Measurements from ENCODE around the gene DNAAF8.
A peak's percentile ranks its signal among the peaks of the same experiment; 100 is the strongest.

Gene DNAAF8

DNA sequence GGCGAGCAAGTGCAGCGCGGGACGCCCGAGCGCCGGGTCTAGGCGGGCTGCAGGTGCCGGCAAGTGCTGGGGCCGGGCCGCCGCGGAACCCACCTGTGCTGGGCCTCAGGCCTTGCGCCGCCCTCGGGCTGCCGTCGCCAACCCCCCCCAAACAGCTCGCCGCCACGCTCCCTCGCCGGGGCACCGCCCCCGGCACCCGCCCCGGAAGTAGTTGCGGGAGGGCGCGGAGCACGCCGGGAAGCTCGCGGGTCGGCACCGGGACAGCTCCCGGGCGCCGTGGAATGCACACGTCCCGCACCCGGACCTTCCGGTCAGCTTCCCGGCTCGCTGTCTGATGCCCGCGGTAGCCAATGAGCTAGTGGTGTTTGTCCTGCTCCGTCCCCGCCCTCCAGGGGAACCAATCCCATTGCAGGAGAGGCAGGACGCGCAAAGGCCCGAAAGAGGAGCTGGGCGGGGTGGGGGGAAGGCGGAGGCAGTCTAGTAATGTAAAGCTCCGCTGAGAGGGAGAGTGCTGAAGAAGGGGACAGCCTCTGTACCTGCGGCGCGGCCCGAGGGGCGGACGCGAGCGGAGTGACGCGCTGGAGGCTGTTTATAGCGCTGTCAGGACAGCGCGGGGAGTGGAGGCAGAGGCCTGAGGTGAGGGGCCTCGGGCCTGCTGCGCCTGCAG, at the start of gene DNAAF8, which contains the start of gene ANKS3:
DNAAF8 (plus strand) TSS at position 475 of the 667 bp plus-strand sequence. CDS start 1,978 bp downstream, outside the sequence.
ANKS3 (minus strand) TSS at position 209 of the 667 bp plus-strand sequence. CDS start 4,122 bp downstream, outside the sequence.
- DNase-seq (ENCODE audit: low read depth in 2 of 2) = peak; percentile 58 to 72

DNA sequence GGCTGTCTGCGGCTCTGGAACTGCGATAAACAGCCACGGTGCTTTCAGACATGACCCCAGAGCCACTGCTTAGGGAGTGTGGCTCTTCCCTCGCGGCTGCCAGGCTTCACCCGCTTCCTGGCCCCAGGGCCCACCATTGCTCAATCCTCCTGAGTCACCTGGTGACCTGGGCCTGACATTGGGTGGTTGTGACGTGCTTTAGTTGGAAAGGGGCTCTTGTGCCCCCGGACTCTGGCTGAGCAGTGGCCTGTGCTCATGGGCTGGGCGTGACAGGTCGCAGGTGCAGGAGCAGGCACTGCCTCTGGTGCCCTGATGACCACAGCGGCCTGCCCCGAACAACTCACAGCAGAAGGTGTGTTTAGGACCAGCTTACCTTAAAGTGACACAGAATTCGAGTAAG, 49.6 kb upstream of the DNAAF8 start:
- no peak for DNase-seq (ENCODE audit: low read depth in 2 of 2)

DNA sequence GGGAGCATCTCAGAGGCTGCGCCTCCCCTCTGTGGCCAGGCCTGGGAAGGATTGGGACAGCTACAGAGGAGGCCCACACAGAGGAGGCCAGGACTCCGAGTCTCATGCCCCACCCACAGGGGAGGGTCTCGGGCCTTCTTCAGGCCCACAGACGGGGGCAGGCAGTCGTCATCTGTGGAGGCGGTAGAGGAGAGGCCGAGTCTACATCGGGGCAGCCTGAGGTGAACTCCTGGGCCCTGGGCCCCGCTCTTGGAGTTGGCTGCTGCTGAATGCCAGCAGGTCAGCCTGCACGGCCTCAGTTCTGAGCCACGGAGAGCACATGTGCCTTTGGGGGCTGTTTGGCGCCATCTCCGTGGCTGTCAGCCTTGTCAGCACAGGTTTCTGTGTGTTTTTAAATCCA, 49.0 kb upstream of the DNAAF8 start:
- DNase-seq (ENCODE audit: low read depth in 2 of 2) = no peak

DNA sequence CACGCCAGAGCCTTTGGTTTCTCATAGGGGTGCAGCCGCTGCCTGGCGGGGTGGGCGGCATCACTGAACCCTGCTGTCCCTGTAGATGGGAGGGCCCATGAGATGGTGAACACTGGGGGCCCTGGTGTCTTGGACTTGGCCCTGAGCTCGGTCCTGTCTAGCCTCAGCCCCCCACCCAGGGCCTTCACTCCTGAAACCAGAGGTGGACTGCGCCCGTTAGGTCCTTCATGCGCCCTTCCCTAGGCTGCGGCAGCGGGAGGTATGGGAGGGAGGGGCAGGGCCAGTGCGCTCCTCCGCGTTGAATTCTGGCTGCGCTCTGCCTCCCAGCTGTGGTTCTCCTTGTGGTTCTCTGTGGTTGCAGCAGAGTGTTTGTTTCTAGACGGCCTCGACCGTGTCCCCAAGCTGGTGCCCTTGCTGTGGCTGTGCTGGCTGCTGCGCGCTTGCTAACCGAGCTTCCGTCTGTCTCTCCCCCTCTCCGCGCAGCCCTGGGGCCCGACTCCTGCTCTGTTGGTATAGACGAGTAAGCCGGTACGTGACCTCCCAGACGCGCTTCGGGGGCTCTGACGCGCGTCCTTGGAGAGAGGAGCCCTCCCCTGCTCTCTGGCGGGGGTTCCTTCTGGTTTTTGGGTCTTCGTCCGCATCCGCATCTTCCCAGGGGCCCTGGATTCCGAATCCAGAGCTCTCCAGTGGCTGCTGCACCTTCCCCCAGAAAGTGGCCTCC, 48.4 kb upstream of the DNAAF8 start:
- no peak for DNase-seq (ENCODE audit: low read depth in 2 of 2)

DNA sequence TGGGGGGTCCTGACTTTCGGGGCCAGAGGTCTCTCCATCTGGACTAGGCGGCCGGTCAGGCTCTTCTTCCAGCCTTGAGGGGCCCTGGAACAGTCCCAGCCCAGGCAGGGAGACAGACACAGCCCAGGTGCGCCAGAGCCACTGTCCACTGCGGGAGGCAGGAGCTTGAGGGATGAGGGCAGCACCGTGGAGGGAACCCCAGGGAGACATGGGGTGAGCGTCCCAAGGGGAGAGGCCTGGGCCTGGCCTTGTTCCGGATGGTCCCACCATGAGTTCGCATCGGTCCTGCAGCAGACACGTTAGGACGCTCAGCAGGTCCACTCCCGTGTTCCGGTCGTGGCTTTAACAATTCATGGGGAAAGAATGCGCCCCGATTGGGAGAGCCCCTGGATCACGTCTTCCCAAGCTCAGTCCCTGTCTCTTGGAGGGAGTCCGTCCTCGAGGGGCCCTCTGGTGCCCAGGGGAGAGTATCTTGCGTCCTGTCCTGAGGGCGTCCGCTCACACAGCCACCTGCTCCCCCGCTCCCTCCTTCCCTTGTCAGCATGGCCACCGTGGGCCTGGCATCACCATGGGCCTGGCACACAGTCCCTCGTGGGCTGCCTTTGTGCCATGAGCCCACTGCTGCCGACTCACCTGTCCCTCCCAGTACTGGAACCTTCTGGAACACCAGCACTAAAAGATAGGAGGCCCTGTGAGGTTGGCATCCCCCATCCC, 47.7 kb upstream of the DNAAF8 start:
- DNase-seq (ENCODE audit: low read depth in 2 of 2) = no peak

DNA sequence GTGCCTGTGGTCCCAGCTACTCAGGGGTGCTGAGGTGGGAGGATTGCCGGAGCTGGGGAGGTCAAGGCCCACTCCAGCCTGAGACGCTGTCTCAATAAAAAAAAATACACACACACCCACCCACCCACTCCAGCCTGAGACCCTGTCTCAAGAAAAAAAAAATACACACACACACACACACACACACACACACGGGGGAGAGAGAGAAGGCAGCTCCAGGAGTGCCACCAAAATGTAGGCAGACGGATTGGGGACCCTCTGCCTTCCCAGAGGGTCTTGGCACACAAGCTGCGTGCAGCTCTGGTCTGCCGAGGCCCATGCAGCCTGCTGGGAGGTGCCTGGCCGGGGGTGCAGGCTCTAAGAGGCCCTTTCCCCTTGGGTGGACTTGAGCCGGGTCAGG, 46.9 kb upstream of the DNAAF8 start:
- no peak for DNase-seq (ENCODE audit: low read depth in 2 of 2)

DNA sequence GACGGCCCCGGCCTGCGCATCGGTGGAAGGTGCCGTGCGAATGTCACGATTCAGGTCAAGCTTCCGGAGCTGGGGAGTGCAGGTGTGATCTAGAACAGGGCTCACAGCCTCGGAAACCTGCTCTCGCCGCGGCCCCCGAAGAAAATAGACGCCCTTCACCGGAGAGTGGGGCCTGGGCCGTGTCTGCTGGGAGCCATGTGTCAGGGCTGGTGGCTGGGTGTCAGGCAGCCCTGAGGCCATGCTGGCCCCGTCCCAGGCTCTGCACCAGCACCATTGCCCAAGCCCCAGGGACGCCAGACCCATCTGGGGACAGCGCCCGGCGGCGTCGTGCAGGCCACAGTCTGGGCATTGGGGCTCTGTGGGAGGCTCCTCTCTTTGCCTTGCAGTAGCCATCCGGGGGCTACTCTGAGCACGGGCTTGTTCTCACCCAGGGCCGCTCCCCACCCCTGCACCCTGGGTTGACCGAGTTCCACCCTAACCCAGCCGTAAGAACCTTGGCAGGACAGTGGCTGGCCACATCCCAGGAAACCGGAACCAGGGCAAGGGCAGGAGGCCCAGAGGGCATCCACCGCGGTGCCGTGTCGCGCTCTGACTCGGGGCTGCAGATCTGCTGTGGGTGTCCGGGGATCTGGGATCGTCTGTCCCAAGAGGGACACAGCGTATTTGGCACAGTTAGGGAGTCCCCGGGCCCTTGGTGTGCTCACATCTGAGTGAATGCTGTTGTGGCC, 46.2 kb upstream of the DNAAF8 start:
- DNase-seq (ENCODE audit: low read depth in 2 of 2) = no peak

DNA sequence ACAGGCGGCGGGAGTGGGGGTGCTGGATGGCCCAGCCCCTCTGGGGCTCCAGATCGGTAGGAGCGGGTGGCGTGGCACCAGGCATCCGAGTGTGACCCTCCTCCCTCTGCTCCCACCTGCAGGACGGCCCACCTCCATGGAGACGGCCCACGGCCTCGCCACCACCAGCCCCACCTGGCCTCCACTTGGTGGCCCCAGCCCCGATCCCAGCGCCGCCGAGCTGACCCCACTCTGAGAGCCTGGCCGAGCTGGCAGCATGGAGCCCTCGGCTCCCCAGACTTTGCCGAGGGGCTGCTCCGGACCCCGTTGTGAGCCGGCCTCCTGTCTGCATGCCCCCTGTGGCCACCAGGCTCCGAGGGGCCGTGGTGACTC, 45.7 kb upstream of the DNAAF8 start:
- DNase-seq (ENCODE audit: low read depth in 2 of 2) = no peak

DNA sequence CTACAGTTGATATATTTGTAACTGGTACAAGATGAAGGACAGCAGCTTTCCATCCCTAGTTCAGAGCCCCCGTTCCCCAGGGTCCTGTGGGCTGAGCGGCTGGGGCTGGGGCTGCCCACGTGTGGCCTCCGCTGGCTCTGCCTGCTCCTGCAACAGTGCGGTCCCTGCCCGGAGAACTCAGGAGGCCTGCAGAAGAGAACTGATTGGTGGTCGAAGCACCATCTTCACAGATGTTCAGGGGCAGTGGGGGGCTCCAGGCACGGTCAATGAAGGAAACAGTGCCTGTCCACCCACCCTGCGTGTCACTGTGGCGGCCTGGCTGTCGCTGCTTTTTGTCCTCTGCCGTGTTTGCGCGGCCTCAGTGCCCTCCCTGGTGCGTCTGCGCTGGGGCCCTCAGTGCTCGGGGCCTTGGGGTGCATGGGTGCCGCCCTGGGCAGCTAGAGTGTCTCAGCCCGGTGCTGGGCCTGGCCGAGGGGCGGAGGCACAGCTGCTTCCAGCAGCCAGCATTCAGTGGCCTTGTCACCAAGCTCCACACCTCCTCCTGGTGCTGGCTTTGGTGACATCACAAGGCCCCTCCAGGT, 45.2 kb upstream of the DNAAF8 start:
- no peak for DNase-seq (ENCODE audit: low read depth in 2 of 2)

DNA sequence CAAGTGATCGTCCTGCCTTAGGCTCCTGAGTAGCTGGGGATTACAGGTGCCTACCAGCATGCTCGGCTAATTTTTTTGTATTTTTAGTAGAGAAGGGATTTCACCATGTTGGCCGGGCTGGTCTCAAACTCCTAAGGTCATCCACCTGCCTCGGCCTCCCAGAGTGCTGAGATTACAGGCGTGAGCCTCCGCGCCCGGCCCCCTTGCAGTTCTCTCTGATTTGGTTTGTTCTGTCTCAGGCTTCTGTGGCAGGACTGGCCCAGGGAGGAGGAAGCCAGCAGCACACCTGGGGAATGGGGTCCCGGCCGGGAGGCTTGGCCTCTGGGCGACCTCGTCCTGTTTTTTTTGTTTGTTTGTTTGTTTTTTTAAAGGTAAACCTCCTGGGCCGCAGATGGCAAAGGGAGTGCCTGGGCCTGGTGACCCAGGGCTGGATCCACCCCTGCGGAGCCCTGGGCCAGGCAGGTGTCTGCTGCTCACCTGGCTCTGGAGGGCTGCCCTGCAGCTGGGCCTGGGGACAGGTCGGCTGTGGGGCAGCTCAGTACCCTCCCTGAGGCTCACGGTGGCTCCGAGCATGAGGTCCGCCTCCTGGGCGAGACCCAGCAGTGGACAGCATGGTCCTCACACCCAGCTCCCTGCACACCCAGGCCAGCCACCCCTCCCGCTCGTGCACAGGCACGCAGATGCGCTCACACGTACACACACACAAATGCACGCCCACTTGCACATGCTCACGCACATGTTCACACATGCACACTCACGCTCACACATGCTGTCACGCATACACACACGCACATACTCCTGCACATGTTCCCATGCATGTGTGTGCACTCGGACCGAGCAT, 44.3 kb upstream of the DNAAF8 start:
- DNase-seq (ENCODE audit: low read depth in 2 of 2) = no peak

DNA sequence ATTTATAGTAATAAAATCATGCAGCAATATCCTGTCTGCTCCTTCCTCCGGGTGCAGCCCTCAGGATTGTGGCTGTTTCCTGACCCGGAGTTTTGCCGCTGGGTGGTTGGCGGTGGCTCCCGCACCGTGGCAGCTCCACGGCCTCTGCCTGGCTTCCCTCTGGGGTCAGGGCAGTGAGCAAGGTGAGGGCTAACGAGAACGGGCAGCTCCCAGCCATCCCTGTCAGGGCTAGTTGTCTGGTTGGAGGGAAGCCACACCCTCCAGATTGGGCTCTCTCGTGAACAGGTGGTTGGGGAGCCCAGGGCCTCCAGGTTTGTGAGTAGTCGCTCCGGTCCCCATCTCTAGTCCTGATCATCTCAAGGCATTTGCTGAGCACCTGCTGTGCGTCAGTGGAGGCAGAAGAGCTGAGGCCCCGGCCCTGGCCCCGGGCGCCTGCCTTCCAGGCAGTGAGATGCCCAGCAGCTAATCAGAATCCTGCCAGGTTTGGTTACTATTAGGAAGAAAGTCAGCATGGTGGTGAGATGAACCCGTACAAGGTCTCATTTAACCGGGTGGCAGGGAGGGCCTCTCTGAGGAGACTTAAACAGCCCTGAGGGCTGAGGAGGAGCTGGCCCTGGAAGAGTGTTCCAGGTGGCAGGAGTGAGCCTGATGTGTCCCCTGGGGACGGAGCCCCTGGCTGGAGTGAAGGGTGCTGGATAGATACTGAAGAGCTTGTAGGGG, 43.2 kb upstream of the DNAAF8 start:
- DNase-seq (ENCODE audit: low read depth in 2 of 2) = no peak

DNA sequence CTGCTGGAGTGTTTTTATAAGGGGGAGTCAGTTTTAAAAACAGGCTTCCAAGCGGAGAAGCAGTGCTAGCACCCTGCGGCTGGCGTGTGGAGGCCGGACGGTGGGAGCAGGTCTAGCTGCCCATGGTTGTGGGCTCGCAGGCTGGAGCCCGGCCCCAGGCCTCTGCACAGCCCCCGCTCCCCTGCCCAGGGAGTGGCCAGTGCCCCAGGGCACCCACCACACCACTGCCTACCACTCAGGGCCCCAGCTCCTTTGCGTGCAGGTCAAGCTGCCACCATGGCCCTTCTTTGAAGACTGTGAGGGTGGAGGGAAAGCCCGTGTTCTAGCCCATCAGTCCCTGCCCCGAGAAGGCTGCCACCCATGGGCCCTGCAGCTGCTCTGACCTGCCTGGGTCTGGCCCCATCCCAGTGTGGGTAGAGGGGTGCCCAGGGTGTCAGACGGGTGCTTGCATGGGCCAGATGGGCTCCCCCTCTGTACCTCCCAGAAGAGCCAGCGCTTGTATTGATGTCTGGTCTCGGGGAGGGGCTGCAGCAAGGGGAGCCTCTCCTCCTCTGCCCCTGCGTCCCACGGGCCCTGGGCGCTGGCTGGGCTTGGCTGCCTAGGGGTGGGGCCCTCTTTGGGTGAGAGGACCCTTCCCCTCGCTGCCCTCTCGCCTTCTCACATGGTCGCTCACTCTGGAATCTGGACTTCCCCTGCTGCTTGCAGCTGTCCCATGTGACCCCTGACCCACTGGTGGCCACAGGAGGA, 42.5 kb upstream of the DNAAF8 start:
- no peak for DNase-seq (ENCODE audit: low read depth in 2 of 2)

DNA sequence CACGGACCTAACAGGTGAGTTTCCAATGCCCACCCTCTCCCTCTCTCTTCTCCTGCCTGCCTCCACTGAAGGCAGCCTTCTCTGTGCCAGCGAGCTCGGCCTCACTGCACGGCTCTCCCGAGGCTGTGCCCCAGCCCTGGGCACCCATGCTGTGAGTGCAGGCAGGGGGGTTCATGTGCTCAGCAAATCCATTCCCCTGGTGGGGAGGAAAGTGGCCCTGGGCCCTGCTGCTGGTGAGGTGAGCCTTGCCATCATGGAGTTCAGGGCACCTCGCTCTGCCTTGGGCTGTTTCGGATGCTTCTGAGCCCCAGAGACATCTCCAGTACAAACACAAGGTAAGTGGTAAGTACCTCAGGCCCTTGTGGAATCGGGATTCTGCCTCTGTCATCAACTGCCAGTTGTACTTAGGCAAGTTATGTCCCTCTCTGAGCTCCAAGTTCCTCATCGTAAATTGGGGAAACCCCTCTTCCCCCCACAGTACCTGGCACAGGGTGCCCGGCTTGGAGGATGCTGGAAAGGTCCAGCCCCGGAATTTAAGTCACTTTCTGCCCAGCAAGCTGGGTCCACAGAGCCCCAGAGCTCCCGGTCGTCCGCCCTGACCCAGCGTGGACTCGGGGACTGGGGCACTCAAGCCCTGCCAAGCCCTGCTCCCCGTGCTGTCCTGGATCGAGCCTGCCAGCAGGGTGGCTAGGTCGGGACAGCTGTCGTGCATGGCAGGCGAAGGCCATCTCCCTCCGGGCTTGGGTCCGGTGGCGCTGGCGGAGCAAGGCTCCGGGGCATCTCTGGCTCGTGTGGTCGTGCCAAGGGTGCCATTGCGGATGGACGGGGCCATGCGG, 41.7 kb upstream of the DNAAF8 start:
- no peak for DNase-seq (ENCODE audit: low read depth in 2 of 2)

DNA sequence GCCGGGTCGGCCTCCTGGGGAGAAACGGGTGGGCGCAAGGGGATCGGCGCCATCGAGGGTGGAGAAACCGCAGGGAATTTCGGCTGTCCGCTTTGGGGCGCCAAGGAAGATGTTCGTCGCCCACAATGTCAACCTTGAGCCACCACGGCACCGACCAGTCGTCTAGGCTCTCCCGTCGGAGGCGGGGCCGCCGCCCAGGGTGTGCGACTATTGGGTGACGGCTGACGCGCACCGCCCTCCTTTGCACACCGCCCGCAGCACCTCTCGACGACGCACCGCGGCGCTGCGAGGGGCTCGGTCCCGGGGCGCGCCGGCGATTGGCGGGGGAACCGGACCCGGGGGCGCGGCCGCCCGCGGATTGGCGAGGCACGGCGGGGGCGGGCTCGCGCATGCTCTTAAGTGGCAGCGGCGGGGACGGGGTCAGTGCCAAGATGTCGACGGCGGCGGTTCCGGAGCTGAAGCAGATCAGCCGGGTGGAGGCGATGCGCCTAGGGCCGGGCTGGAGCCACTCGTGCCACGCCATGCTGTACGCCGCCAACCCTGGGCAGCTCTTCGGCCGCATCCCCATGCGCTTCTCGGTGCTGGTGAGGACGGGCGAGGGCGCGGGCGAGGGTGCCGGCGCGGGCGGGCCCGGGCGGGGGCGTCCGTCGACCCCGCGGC, 40.9 kb upstream of the DNAAF8 start, which contains the start of gene NUDT16L1:
NUDT16L1 (plus strand) TSS at position 267 of the 660 bp plus-strand sequence; CDS start at position 432, 165 bp downstream.
- peak; percentile 91 to 96 for DNase-seq (ENCODE audit: low read depth in 2 of 2)

DNA sequence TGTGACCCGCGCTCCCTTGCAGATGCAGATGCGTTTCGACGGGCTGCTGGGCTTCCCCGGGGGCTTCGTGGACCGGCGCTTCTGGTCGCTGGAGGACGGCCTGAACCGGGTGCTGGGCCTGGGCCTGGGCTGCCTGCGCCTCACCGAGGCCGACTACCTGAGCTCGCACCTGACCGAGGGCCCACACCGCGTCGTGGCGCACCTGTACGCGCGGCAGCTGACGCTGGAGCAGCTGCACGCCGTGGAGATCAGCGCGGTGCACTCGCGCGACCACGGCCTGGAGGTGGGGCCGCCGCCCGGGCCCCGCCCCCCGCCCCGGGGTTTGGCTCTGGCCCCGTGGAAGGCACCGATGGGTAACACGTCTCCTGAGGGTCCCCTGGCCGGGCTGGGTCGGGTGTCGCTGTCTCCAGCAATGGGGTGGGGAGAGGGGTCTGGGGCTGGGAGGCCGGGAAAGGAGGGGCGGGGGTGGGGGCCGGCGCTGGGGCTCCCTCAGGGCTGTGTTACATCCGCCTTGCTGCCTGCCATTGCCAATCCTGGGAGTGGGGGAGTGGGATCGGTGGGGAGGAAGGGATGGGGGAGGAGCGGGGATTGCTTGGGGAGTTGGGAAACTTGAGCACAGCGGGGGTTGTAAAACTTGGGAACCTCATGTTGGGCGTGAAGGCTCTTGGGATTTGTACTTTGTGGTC, 40.2 kb upstream of the DNAAF8 start:
- DNase-seq (ENCODE audit: low read depth in 2 of 2) = peak in 1 of 2 donors; percentile 33

DNA sequence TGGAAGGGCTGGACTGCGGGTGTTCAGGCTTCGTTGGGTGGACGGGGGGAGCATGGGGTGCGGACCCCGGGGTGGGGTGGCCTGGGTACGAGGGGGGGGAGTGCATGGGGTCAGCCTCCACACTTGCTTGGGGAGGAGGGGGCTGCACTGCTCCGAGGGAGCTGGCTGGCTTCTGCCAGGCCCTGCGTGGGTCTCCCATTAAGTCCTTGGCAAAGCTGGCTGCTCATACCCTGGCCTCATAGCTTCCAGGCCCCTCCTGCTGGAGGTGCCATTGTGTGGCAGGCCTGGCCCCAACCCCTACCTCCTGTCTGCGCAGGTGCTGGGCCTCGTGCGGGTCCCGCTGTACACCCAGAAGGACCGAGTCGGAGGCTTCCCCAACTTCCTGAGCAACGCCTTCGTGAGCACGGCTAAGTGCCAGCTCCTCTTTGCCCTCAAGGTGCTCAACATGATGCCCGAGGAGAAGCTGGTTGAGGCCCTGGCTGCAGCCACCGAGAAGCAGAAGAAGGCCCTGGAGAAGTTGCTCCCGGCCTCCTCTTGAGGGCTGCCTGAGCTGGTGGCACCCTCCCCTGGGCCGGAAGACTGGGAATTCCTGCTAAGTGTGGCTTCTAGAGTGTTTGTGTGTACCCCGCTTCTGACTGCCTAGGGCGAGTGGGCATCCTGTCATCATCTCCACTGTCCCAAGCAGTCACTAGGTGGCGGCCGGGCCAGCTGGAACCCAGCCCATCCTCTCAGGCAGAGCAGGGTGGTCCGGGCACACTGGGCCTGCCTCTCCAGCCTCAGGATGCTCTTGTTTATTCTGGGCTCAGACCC, 39.5 kb upstream of the DNAAF8 start:
- DNase-seq (ENCODE audit: low read depth in 2 of 2) = no peak

Measured in stimulated activated CD4-positive, alpha-beta T cell treated with anti-CD3 and anti-CD28 coated beads, Interleukin-15, amount 100 ng/mL, for 48 hours (primary cell).